HG03097 (cell line): ENCODE measurements around the gene WDR33.

Experiments used
- ATAC-seq: cut with Tn5 transposase; IDR thresholded peaks from one replicate; pipeline ENCODE4 v1.9.1; 2021; ENCODE audit not compliant: unreplicated experiment, low FRiP score

WDR33 gene

GRCh38 chr2:127769587-127769986, 41.4 kb downstream of the WDR33 start:
- no peak for ATAC-seq

GRCh38 chr2:127768775-127769479, 42.0 kb downstream of the WDR33 start:
- no peak for ATAC-seq

GRCh38 chr2:127763776-127764175, 47.2 kb downstream of the WDR33 start:
- ATAC-seq = no peak

- no peak for ATAC-seq
Measured at GRCh38 chr2:127762846-127763245, 48.1 kb downstream of the WDR33 start.

GRCh38 chr2:127762441-127762840, 48.5 kb downstream of the WDR33 start:
- ATAC-seq = no peak

- no peak for ATAC-seq
Measured at GRCh38 chr2:127759931-127760330, 51.0 kb downstream of the WDR33 start.

- ATAC-seq = no peak
Measured at GRCh38 chr2:127754186-127754585, 56.8 kb downstream of the WDR33 start.

GRCh38 chr2:127753374-127753773, 57.6 kb downstream of the WDR33 start:
- ATAC-seq = no peak

GRCh38 chr2:127749537-127749936, 61.4 kb downstream of the WDR33 start:
- peak; percentile 93 for ATAC-seq

GRCh38 chr2:127747621-127748020, 63.4 kb downstream of the WDR33 start:
- no peak for ATAC-seq

GRCh38 chr2:127743477-127744026, 67.4 kb downstream of the WDR33 start:
- no peak for ATAC-seq

- no peak for ATAC-seq
Measured at GRCh38 chr2:127740665-127741288, 70.2 kb downstream of the WDR33 start.

- no peak for ATAC-seq
Measured at GRCh38 chr2:127739800-127740199, 71.2 kb downstream of the WDR33 start.

GRCh38 chr2:127737892-127738291, 73.1 kb downstream of the WDR33 start:
- no peak for ATAC-seq

GRCh38 chr2:127735537-127736399, 75.2 kb downstream of the WDR33 start:
- peak; percentile 53 for ATAC-seq

GRCh38 chr2:127735044-127735443, 75.9 kb downstream of the WDR33 start:
- ATAC-seq = peak; percentile 8

- no peak for ATAC-seq
Measured at GRCh38 chr2:127733816-127734537, 77.0 kb downstream of the WDR33 start.

GRCh38 chr2:127733113-127733815, 77.7 kb downstream of the WDR33 start:
- ATAC-seq = no peak

GRCh38 chr2:127726158-127726880, 84.7 kb downstream of the WDR33 start:
- ATAC-seq = no peak
